Stomach (tissue), 4 donors: ENCODE results near the gene CRACDL.

Experiments used
- EP300 ChIP-seq: sonication (generic); formaldehyde crosslinking; IDR thresholded peaks from one replicate; pipeline ENCODE4 v1.6.1; 2017; ENCODE audit warnings: antibody characterized with exemption
- POLR2A ChIP-seq, 4 donors: fragments of 450-650 bp; IDR thresholded peaks; one replicate each; pipeline ENCODE4 v1.6.1; 2016; ENCODE audit warnings: antibody characterized with exemption in 4 of 4, control low read depth in 2 of 4, mild to moderate bottlenecking in 1 of 4, moderate library complexity in 1 of 4
- POLR2AphosphoS5 ChIP-seq, 3 donors: sonication (generic); formaldehyde crosslinking; IDR thresholded peaks; one replicate each; pipeline ENCODE4 v1.6.1; 2016; ENCODE audit warnings: antibody characterized with exemption in 3 of 3
- TF ChIP-seq, protein P1 (sequence below), 7 experiments: fragments of 450-650 bp in 4 of 7; fragments of 200-600 bp in 3 of 7; sonication (generic) in 3 of 7; IDR thresholded peaks; one replicate each; pipeline ENCODE4 v1.5.1; 2016 to 2019; ENCODE audit warnings: antibody characterized with exemption in 7 of 7, control low read depth in 2 of 7, mild to moderate bottlenecking in 1 of 7

DNA sequence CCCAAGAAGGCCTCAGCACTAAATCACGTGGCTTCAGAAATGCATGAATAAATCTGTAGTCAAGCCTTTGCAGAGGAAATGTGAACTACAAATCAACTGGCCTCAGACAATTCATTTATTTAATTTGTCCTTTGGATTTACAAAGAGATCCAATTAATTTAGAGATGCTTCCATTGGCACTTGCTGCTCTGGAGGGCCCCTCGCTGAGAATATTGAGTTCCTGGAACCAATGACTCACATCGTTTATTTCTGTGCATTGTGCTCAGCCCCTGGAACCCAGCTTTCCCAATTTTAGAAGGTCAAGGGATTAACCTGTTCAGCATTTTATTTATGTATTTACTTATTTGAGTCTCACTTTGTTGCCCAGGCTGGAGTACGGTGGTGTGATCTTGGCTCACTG is 157.9 kb downstream of the CRACDL start:
- TF ChIP-seq, protein P1, sequence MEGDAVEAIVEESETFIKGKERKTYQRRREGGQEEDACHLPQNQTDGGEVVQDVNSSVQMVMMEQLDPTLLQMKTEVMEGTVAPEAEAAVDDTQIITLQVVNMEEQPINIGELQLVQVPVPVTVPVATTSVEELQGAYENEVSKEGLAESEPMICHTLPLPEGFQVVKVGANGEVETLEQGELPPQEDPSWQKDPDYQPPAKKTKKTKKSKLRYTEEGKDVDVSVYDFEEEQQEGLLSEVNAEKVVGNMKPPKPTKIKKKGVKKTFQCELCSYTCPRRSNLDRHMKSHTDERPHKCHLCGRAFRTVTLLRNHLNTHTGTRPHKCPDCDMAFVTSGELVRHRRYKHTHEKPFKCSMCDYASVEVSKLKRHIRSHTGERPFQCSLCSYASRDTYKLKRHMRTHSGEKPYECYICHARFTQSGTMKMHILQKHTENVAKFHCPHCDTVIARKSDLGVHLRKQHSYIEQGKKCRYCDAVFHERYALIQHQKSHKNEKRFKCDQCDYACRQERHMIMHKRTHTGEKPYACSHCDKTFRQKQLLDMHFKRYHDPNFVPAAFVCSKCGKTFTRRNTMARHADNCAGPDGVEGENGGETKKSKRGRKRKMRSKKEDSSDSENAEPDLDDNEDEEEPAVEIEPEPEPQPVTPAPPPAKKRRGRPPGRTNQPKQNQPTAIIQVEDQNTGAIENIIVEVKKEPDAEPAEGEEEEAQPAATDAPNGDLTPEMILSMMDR (IDR thresholded peaks at IDR 0.05): no peak
- no peak for TF ChIP-seq POLR2AphosphoS5 (IDR thresholded peaks at IDR 0.05)
- no peak for TF ChIP-seq POLR2A (IDR thresholded peaks at IDR 0.05)
- TF ChIP-seq EP300: no peak
